HFFc6 (cell line): ENCODE results near the gene IRF1. TPM values are rescaled to one million over a fixed set of nuclear protein-coding genes. Genes with fewer than 3 reads are reported as not detected.

ENCODE experiments used
- DNase-seq: peaks from one replicate; pipeline ENCODE4 v3.0.0-alpha.2; 2018
- H3K27ac Mint-ChIP-seq: 2 replicates; pipeline ENCODE4 v1.8.0; 2020; ENCODE audit warnings: mild to moderate bottlenecking, mixed read lengths
- H3K27me3 Mint-ChIP-seq: 2 replicates; pipeline ENCODE4 v1.8.0; 2021; ENCODE audit warnings: mild to moderate bottlenecking, moderate library complexity, mixed read lengths; ENCODE audit not compliant: insufficient read depth
- H3K36me3 Mint-ChIP-seq: 2 replicates; pipeline ENCODE4 v1.8.0; 2021; ENCODE audit warnings: low read depth, mixed read lengths
- H3K4me1 Mint-ChIP-seq: 2 replicates; pipeline ENCODE4 v1.8.0; 2020; ENCODE audit warnings: low read depth, mixed read lengths
- H3K4me3 Mint-ChIP-seq: 2 replicates; pipeline ENCODE4 v1.8.0; 2020; ENCODE audit warnings: mild to moderate bottlenecking, moderate library complexity, mixed read lengths
- H3K9me3 Mint-ChIP-seq: 2 replicates; pipeline ENCODE4 v1.8.0; 2020; ENCODE audit warnings: mild to moderate bottlenecking, mixed read lengths
- CTCF ChIP-seq: fragments of 200-600 bp; sonication (generic); IDR thresholded peaks from 2 replicates; pipeline ENCODE4 v1.5.0; 2021; ENCODE audit warnings: antibody characterized with exemption, mild to moderate bottlenecking
- total RNA-seq, 6 experiments: library from RNA; stranded (reverse); fragmentation: NEBNext Ultra II Directional; extraction: Animal tissue kit (Norgen Biotek cat#: 25700); gene quantifications; 2 replicates in 1 of 6; 3 replicates in 5 of 6; pipeline ENCODE4 v1.2.3, GENCODE V29; 2021

IRF1 gene
- total RNA-seq, 6 experiments from 2014 or later, result 9.8 to 19.7 (median 17.3) TPM

GRCh38 chr5:132470010-132470392 is 20.6 kb downstream of the IRF1 start:
- peaks cover 33% of the 10 kb centered on the region for H3K4me1 Mint-ChIP-seq
- peaks cover 3% of the 10 kb centered on the region for H3K27me3 Mint-ChIP-seq
- H3K36me3 Mint-ChIP-seq, result no peaks in the 10 kb centered on the region
- H3K4me3 Mint-ChIP-seq, result no peak overlapping the region
- 0 out of 2 replicates have a peak overlapping the region, but pooled peaks have one; percentile 27 for H3K27ac Mint-ChIP-seq
- no peak for DNase-seq
- no peak for TF ChIP-seq CTCF
- H3K9me3 Mint-ChIP-seq, result no peaks in the 10 kb centered on the region

- peaks cover 39% of the 10 kb centered on the region for H3K4me1 Mint-ChIP-seq
- H3K4me3 Mint-ChIP-seq, result no peak overlapping the region
- H3K27ac Mint-ChIP-seq, result no peak overlapping the region
- no peaks in the 10 kb centered on the region for H3K36me3 Mint-ChIP-seq
- peak; percentile 40 for TF ChIP-seq CTCF
- no peak for DNase-seq
- peaks cover 3% of the 10 kb centered on the region for H3K27me3 Mint-ChIP-seq
- H3K9me3 Mint-ChIP-seq, result no peaks in the 10 kb centered on the region
Observed at GRCh38 chr5:132469380-132470009, 21.1 kb downstream of the IRF1 start.

DNA sequence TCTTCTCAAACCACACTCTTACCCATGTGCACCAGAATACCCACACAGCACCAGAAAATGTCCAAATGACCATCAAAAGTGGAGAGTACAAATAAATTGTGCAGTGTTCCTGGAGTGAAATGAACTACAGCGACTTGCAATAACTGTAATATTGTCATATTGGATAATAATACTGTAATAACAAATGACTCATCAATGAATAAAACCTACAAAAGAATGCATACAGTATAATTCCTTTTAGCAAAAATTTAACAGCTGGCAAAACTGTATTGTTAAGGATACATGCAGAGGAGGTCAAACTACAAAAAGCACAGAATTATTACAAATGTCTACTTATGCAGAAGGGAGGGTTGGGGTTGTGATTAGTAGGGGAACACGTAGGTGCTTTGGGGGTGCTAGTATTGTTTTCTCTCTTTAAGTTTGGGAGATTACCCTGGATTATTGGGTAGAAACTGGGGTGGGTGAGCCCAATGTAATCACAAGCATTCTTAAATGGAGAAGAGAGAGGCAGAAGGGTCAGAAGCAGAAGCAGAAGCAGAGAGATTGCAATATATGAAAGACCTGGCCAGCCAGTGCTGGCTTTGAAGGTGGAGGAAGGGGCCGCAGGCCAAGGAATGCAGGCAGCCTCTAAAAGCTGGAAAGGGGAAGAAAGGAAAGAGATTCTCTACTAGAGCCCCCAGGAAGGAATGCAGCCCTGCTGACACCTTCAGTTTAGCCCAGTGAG is 21.8 kb downstream of the IRF1 start:
- Mint-ChIP-seq H3K4me1 (peaks cover 45% of the 10 kb centered on the region), H3K27me3 (peaks cover 3% of the 10 kb centered on the region), H3K27ac (no peak overlapping the region), H3K9me3 (no peaks in the 10 kb centered on the region), H3K4me3 (no peak overlapping the region), H3K36me3 (no peaks in the 10 kb centered on the region)
- no peak for DNase-seq
- no peak for TF ChIP-seq CTCF

GRCh38 chr5:132467287-132467984 is 23.1 kb downstream of the IRF1 start:
- TF ChIP-seq CTCF, result no peak
- DNase-seq, result no peak
- H3K36me3 Mint-ChIP-seq, result no peaks in the 10 kb centered on the region
- H3K27ac Mint-ChIP-seq, result no peak overlapping the region
- no peak overlapping the region for H3K4me3 Mint-ChIP-seq
- H3K27me3 Mint-ChIP-seq, result peaks cover 3% of the 10 kb centered on the region
- no peaks in the 10 kb centered on the region for H3K9me3 Mint-ChIP-seq
- H3K4me1 Mint-ChIP-seq, result peaks cover 46% of the 10 kb centered on the region

DNA sequence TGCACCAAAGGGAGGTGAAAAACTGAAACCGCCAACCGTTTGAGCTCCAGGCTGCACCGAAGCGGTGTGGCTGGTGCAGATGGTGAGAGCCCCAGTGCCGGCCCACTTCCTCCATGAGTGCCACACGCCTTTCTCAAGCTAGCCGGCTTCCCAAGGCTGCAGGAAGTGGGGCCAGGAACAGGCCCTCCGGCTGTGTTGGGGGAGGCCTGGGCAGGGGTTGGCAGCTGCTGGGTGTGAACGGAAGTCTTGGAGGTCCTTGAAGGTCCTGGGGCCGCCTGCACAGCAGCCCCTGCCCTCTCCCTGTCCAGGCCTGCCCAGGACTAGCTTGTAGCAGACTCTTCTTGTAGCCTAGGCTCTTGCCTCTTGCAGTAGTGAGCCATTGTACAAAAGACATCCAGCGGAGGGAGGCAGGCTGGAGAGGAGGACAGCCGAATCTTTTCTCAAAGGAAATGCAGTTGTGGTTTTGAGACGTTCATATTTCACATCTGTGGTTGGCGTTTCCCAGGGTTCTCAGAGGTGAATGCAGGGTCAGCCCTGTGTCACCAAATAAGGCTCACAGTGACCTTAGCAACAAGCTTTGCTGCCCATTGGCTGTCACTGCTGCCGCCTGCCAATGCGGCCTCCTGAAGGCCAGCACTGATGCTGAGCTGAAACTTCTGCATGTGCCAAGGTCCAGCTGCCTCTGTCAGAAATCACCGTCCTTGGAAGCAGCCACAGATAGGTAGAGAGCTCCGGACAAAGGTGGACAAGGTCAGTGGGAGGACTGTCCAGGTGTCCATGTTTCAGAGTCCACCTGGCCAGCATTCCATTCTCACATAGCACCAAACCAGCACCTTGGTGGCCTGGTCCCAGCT is 23.9 kb downstream of the IRF1 start:
- no peaks in the 10 kb centered on the region for H3K9me3 Mint-ChIP-seq
- no peak for TF ChIP-seq CTCF
- H3K4me1 Mint-ChIP-seq, result peaks cover 46% of the 10 kb centered on the region
- H3K27ac Mint-ChIP-seq, result no peak overlapping the region
- H3K27me3 Mint-ChIP-seq, result peaks cover 3% of the 10 kb centered on the region
- peaks cover 4% of the 10 kb centered on the region; the same call in 1 of the 2 replicates for H3K36me3 Mint-ChIP-seq
- H3K4me3 Mint-ChIP-seq, result no peak overlapping the region
- DNase-seq, result no peak
